LNCaP clone FGC (cell line): ENCODE measurements around the gene CUTA.

Source experiments
- DNase-seq: peaks from one replicate; pipeline ENCODE4 v3.0.0-alpha.2; 2011; ENCODE audit warnings: low read depth
- H3K4me3 ChIP-seq: 2 replicates; pipeline ENCODE4 v1.5.1; 2011; ENCODE audit warnings: mild to moderate bottlenecking, low read depth, low read length, control low read depth
- TF ChIP-seq, protein P1 (sequence below): IDR thresholded peaks from 2 replicates; pipeline ENCODE4 v1.5.1; 2012; ENCODE audit warnings: mild to moderate bottlenecking; ENCODE audit not compliant: control insufficient read depth, insufficient read depth; ENCODE audit errors: extremely low read depth

CUTA gene, protein sequence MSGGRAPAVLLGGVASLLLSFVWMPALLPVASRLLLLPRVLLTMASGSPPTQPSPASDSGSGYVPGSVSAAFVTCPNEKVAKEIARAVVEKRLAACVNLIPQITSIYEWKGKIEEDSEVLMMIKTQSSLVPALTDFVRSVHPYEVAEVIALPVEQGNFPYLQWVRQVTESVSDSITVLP

DNA sequence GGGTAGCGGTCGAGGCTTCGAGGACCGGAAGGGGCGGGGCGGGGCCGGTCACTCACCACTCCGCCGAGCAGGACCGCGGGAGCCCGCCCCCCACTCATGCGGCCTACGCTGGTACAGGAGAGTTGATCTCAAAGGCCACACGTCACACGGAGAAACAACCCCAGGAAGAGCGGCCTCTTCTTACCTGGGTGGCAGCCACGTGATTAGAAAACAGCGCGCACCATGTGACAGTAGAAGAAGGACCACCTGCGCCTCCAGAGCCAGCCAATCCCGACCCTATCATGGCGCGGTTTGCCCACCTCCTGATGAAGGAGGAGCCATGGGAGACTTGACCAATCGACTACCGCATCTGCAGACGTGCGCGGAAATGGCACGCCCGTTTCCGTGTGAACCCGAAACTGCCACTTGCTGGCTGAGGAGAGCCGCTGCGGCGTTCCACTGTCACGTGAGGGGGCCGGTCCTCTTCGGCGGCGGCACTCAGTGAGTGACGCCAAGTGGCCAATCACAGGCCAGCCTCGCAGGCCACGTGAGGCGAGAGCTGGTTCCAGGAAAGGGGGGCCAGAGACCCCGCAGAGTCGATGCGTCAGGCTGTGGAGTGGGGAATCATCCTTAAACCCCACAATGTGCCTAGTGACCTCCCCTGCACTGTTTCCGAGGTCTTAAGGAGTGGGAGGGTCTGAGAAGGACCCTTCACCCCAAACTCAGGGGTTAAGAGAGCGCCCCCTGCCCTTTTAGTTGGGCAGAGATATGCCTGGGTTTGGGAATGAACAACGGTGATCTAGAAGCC lies at the start of gene CUTA:
Gene CUTA, minus strand, starts transcription at position 205 of the 787 bp plus-strand sequence. Its CDS starts 107 bp downstream, at position 98.
- H3K4me3 ChIP-seq = peak within 1 kb of the TSS; percentile 99
- TF ChIP-seq, protein P1, sequence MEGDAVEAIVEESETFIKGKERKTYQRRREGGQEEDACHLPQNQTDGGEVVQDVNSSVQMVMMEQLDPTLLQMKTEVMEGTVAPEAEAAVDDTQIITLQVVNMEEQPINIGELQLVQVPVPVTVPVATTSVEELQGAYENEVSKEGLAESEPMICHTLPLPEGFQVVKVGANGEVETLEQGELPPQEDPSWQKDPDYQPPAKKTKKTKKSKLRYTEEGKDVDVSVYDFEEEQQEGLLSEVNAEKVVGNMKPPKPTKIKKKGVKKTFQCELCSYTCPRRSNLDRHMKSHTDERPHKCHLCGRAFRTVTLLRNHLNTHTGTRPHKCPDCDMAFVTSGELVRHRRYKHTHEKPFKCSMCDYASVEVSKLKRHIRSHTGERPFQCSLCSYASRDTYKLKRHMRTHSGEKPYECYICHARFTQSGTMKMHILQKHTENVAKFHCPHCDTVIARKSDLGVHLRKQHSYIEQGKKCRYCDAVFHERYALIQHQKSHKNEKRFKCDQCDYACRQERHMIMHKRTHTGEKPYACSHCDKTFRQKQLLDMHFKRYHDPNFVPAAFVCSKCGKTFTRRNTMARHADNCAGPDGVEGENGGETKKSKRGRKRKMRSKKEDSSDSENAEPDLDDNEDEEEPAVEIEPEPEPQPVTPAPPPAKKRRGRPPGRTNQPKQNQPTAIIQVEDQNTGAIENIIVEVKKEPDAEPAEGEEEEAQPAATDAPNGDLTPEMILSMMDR = peak; percentile 42
- peak; percentile 99 for DNase-seq

DNA sequence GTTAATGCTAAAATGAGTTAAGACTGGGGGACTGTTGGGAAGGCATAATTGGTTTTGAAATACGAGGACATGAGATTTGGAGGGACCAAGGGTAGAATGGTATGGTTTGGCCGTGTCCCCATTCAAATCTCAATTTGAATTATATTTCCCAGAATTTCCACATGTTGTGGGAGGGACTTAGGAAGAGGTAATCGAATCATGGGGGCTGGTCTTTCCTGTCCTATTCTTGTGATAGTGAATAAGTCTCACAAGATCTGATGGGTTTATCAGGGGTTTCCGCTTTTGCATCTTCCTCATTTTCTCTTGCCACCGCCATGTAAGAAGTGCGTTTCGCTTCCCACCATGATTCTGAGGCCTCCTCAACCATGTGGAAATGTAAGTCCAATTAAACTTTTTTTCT lies 49.2 kb upstream of the CUTA start:
- TF ChIP-seq, protein P1 = no peak
- DNase-seq = no peak
- no peak overlapping the region for H3K4me3 ChIP-seq

DNA sequence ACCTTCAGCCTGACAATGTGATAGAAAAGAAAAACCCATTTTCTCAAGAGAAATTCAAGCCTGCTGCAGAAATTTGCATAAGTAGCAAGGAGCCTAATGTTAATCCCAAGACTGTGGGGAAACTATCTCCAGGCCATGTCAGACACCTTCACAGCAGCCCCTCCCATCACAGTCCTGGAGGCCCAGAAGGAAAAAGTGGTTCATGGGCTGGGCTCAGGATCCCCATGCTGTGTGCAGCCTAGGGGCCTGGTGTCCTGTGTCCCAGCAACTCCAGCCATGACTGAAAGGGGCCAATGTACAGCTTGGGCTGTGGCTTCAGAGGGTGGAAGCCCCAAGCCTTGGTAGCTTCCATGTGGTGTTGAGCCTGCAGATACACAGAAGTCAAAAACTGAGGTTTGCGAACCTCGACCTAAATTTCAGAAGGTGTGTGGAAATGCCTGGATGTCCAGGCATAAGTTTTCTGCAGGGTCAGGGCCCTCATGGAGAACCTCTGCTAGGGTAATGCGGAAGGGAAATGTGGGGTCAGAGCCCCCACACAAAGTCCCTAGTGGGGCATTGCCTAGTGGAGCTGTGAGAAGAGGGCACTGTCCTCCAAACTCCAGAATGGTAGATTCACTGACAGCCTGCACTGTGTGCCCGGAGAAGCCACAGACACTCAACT lies 48.3 kb upstream of the CUTA start:
- TF ChIP-seq, protein P1 = no peak
- H3K4me3 ChIP-seq = no peak overlapping the region
- no peak for DNase-seq

DNA sequence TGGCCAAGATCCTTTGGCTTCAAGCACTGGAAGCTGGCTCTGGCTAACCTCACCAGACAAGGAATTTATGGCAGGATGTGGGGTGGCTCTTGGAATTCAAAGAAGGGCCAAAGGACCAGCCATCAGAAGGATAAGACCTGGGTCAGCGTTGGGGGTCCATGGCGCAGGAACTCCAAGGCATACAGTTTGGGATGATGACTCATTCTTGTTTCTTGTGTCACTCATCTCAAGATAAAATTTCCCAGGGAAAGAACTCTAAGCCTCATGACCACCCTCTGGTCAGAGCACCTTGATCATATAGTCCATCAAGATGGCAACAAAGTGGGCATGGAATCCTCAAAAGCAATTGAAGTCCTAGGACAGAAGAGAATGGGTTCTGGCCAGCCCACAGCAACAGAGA lies 41.3 kb upstream of the CUTA start:
- no peak overlapping the region for H3K4me3 ChIP-seq
- no peak for DNase-seq
- TF ChIP-seq, protein P1 = no peak

DNA sequence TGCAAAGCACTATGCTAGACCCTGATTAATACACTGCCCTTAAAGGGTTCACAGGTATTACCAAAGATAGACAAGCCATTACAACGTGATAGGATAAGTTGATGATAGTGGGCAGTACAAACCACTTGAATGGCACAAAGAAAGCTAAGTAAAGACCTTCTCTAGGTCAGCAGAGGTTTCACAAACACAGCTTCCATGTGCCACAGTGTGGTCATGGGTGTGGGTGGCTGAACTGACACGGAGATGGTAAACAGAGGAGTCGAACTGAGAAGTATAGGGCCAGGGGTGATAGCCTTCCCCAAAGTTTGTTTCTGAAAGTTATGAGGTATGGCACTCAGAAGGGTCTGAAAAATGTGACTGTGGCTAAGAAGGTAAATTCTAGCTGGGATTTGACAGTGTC lies 40.8 kb upstream of the CUTA start:
- TF ChIP-seq, protein P1 = no peak
- H3K4me3 ChIP-seq = no peak overlapping the region
- no peak for DNase-seq

DNA sequence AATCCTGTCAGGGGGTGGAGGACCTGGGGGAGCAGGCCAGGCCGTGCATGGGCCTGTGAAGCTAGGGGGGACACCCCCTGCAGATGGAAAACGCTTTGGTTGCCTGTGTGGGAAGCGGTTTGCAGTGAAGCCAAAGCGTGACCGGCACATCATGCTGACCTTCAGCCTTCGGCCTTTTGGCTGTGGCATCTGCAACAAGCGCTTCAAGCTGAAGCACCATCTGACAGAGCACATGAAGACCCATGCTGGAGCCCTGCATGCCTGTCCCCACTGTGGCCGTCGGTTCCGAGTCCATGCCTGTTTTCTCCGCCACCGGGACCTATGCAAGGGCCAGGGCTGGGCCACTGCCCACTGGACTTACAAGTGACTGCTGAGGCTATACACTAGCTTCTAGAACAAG lies 38.2 kb upstream of the CUTA start:
- DNase-seq = no peak
- TF ChIP-seq, protein P1 = no peak
- H3K4me3 ChIP-seq = no peak overlapping the region

DNA sequence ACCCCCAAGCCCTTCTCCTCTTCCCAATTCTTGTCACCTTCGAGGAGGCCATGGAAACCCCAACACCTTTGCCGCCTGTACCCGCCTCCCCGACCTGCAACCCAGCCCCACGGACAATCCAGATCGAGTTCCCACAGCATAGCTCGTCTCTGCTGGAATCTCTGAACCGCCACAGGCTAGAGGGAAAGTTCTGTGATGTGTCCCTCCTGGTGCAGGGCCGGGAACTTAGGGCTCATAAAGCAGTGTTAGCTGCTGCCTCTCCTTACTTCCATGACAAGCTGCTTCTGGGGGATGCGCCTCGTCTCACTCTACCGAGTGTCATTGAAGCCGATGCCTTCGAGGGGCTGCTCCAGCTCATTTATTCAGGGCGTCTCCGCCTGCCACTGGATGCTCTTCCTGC lies 37.1 kb upstream of the CUTA start:
- no peak for DNase-seq
- TF ChIP-seq, protein P1 = no peak
- peak overlapping the region; percentile 99 for H3K4me3 ChIP-seq
